ENCODE measurements around the gene PRR14L. TPM values are rescaled to one million over a fixed set of nuclear protein-coding genes. Genes with fewer than 3 reads are reported as not detected.

The PRR14L gene
- total RNA-seq, 1 donor from 2014 or later, result 57.9 TPM

- DNase-seq, result no peak
- no peaks in the 10 kb centered on the region for H3K9me3 ChIP-seq
- intact Hi-C loops (cut with DNase I), result no loop called here
- ATAC-seq, result no peak
- H3K4me3 ChIP-seq, result no peak overlapping the region
- no peak overlapping the region for H3K27ac ChIP-seq
- H3K4me1 ChIP-seq, result no peaks in the 10 kb centered on the region
- peaks cover 95% of the 10 kb centered on the region for H3K36me3 ChIP-seq
- no peak for TF ChIP-seq CTCF (IDR thresholded peaks at IDR 0.05)
- no peaks in the 10 kb centered on the region for H3K27me3 ChIP-seq (ENCODE audit: low read depth)
Measured at GRCh38 chr22:31691408-31691807, 58.5 kb downstream of the PRR14L start.

- Histone ChIP-seq H3K4me3 (no peak overlapping the region), H3K9me3 (no peaks in the 10 kb centered on the region), H3K4me1 (peaks cover 6% of the 10 kb centered on the region), H3K36me3 (peaks cover 52% of the 10 kb centered on the region), H3K27ac (no peak overlapping the region), H3K27me3 (ENCODE audit: low read depth) (no peaks in the 10 kb centered on the region)
- DNase-seq (no peak), ATAC-seq (no peak)
- intact Hi-C loops (cut with DNase I), result no loop called here
- no peak for TF ChIP-seq CTCF (IDR thresholded peaks at IDR 0.05)
Measured at GRCh38 chr22:31683181-31684105, 66.5 kb downstream of the PRR14L start.

GRCh38 chr22:31682751-31683150, 67.2 kb downstream of the PRR14L start:
- Histone ChIP-seq H3K27me3 (ENCODE audit: low read depth) (no peaks in the 10 kb centered on the region), H3K36me3 (peaks cover 45% of the 10 kb centered on the region), H3K27ac (no peak overlapping the region), H3K4me1 (peaks cover 6% of the 10 kb centered on the region), H3K4me3 (no peak overlapping the region), H3K9me3 (no peaks in the 10 kb centered on the region)
- intact Hi-C loops (cut with DNase I), result no loop called here
- DNase-seq (no peak), ATAC-seq (no peak)
- no peak for TF ChIP-seq CTCF (IDR thresholded peaks at IDR 0.05)

GRCh38 chr22:31681349-31682345, 68.3 kb downstream of the PRR14L start:
- Histone ChIP-seq H3K27me3 (ENCODE audit: low read depth) (no peaks in the 10 kb centered on the region), H3K4me3 (no peak overlapping the region), H3K9me3 (no peaks in the 10 kb centered on the region), H3K27ac (no peak overlapping the region), H3K36me3 (peaks cover 35% of the 10 kb centered on the region), H3K4me1 (peaks cover 6% of the 10 kb centered on the region)
- no peak for TF ChIP-seq CTCF (IDR thresholded peaks at IDR 0.05)
- DNase-seq (no peak), ATAC-seq (no peak)
- intact Hi-C loops (cut with DNase I), result no loop called here

- DNase-seq (no peak), ATAC-seq (no peak)
- Histone ChIP-seq H3K4me3 (no peak overlapping the region), H3K27me3 (ENCODE audit: low read depth) (no peaks in the 10 kb centered on the region), H3K36me3 (peaks cover 28% of the 10 kb centered on the region), H3K4me1 (peaks cover 11% of the 10 kb centered on the region), H3K27ac (no peak overlapping the region), H3K9me3 (no peaks in the 10 kb centered on the region)
- no peak for TF ChIP-seq CTCF (IDR thresholded peaks at IDR 0.05)
- intact Hi-C loops (cut with DNase I), result no loop called here
Measured at GRCh38 chr22:31680861-31681341, 69.0 kb downstream of the PRR14L start.

Measured in lower lobe of right lung (tissue), 2 donors.